SIG-M5 (cell line): ENCODE results near the gene KRTAP26-1.

ENCODE experiments used
- DNase-seq: peaks from one replicate; lab custom pipeline; 2025; lab: John Stamatoyannopoulos, UW

KRTAP26-1 gene

GRCh38 chr21:30320215-30320614 lies at the start of gene KRTAP26-1:
Gene KRTAP26-1, minus strand, starts transcription at chr21:30320315. Its CDS starts 280 bp downstream, at chr21:30320035.
- DNase-seq: no peak

GRCh38 chr21:30355906-30356305 lies 35.8 kb upstream of the KRTAP26-1 start:
- no peak for DNase-seq

GRCh38 chr21:30354308-30355005 lies 34.3 kb upstream of the KRTAP26-1 start:
- DNase-seq: no peak

- DNase-seq: no peak
Observed at GRCh38 chr21:30351534-30351933, 31.4 kb upstream of the KRTAP26-1 start.

GRCh38 chr21:30349572-30349971 lies 29.5 kb upstream of the KRTAP26-1 start:
- DNase-seq: no peak

GRCh38 chr21:30348506-30348905 lies 28.4 kb upstream of the KRTAP26-1 start, which contains the start of gene KRTAP23-1:
Gene KRTAP23-1, minus strand, starts transcription at chr21:30348606. Its CDS starts 0 bp downstream, at chr21:30348606.
- DNase-seq: no peak

- no peak for DNase-seq
Observed at GRCh38 chr21:30345014-30345413, 24.9 kb upstream of the KRTAP26-1 start.

GRCh38 chr21:30340714-30341573 lies 20.8 kb upstream of the KRTAP26-1 start:
- DNase-seq: no peak

GRCh38 chr21:30338717-30339116 lies 18.6 kb upstream of the KRTAP26-1 start:
- no peak for DNase-seq

- no peak for DNase-seq
Observed at GRCh38 chr21:30337772-30338171, 17.7 kb upstream of the KRTAP26-1 start.

- DNase-seq: no peak
Observed at GRCh38 chr21:30337276-30337744, 17.2 kb upstream of the KRTAP26-1 start, which contains the start of gene KRTAP27-1. Gene KRTAP27-1, minus strand, starts transcription at chr21:30337694. Its CDS starts 26 bp downstream, at chr21:30337668.

GRCh38 chr21:30336596-30336995 lies 16.5 kb upstream of the KRTAP26-1 start:
- no peak for DNase-seq

- DNase-seq: no peak
Observed at GRCh38 chr21:30333736-30334135, 13.6 kb upstream of the KRTAP26-1 start.

- no peak for DNase-seq
Observed at GRCh38 chr21:30332681-30333080, 12.6 kb upstream of the KRTAP26-1 start.

GRCh38 chr21:30329203-30329875 lies 9.2 kb upstream of the KRTAP26-1 start:
- DNase-seq: no peak

GRCh38 chr21:30326390-30326789 lies 6.3 kb upstream of the KRTAP26-1 start:
- DNase-seq: no peak

GRCh38 chr21:30315701-30316100 lies 4.4 kb downstream of the KRTAP26-1 start:
- no peak for DNase-seq

GRCh38 chr21:30306884-30307283 lies 13.2 kb downstream of the KRTAP26-1 start:
- DNase-seq: no peak

- DNase-seq: no peak
Observed at GRCh38 chr21:30305136-30305535, 15.0 kb downstream of the KRTAP26-1 start.

- DNase-seq: no peak
Observed at GRCh38 chr21:30289215-30289614, 30.9 kb downstream of the KRTAP26-1 start, which contains the start of gene KRTAP25-1. Gene KRTAP25-1, minus strand, starts transcription at chr21:30289514. Its CDS starts 24 bp downstream, at chr21:30289490.

- no peak for DNase-seq
Observed at GRCh38 chr21:30282850-30283249, 37.3 kb downstream of the KRTAP26-1 start, which contains the start of gene KRTAP24-1. Gene KRTAP24-1, minus strand, starts transcription at chr21:30282950. Its CDS starts 18 bp downstream, at chr21:30282932.

- no peak for DNase-seq
Observed at GRCh38 chr21:30271611-30272010, 48.5 kb downstream of the KRTAP26-1 start.
